CD8-positive, alpha-beta memory T cell (primary cell): ENCODE measurements around the gene SRRM1. TPM values are rescaled to one million over a fixed set of nuclear protein-coding genes. Genes with fewer than 3 reads are reported as not detected.
"Not testable (repeated sequence)": the region's sequence is repeated elsewhere in the genome, so short reads cannot be mapped to it uniquely, and the experiment has no call there.

Source experiments
- CTCF ChIA-PET: fragments of 350-600 bp; sonication (Branson Sonifier 250); formaldehyde crosslinking; loops from one replicate; lab custom pipeline; 2021; ENCODE audit warnings: antibody characterized with exemption; lab: Charles Lee
- POLR2A ChIA-PET: fragments of 350-600 bp; sonication (Branson Sonifier 250); formaldehyde crosslinking; loops from one replicate; lab custom pipeline; 2021; ENCODE audit warnings: antibody characterized with exemption; lab: Charles Lee
- DNase-seq, 5 donors: peaks; one replicate each; pipeline versions ENCODE4 v3.0.0 to v3.0.0-alpha.2; 2020 to 2022; ENCODE audit warnings: mixed read lengths in 1 of 5
- H3K27ac ChIP-seq: one replicate; pipeline ENCODE4 v1.7.0; 2013; ENCODE audit warnings: low read depth, mild to moderate bottlenecking, low read length, moderate library complexity
- H3K27me3 ChIP-seq: 2 replicates; pipeline ENCODE4 v1.7.0; 2013; ENCODE audit warnings: low read length, mild to moderate bottlenecking; ENCODE audit not compliant: insufficient read depth, poor library complexity, severe bottlenecking
- H3K36me3 ChIP-seq: 2 replicates; pipeline ENCODE4 v1.7.0; 2013; ENCODE audit warnings: mild to moderate bottlenecking, low read length, moderate library complexity; ENCODE audit not compliant: insufficient read depth
- H3K4me1 ChIP-seq: 2 replicates; pipeline ENCODE4 v1.7.0; 2013; ENCODE audit warnings: mild to moderate bottlenecking, low read length, moderate library complexity; ENCODE audit not compliant: insufficient read depth
- H3K4me3 ChIP-seq: 2 replicates; pipeline ENCODE4 v1.7.0; 2013; ENCODE audit warnings: mild to moderate bottlenecking, low read length
- H3K9me3 ChIP-seq: 2 replicates; pipeline ENCODE4 v1.7.0; 2013; ENCODE audit warnings: mild to moderate bottlenecking, low read length
- H3K27ac Mint-ChIP-seq, 8 donors: one replicate each; pipeline ENCODE4 v1.8.0; 2020 to 2021; ENCODE audit warnings: mixed read lengths in 8 of 8, mild to moderate bottlenecking in 6 of 8, inconsistent platforms in 3 of 8, moderate library complexity in 3 of 8
- H3K27me3 Mint-ChIP-seq, 2 donors: one replicate each; pipeline ENCODE4 v1.8.0; 2020 to 2021; ENCODE audit warnings: mixed read lengths in 2 of 2, mild to moderate bottlenecking in 1 of 2, moderate library complexity in 1 of 2
- H3K36me3 Mint-ChIP-seq, 3 donors: one replicate each; pipeline ENCODE4 v1.8.0; 2020 to 2021; ENCODE audit warnings: mixed read lengths in 3 of 3, inconsistent platforms in 1 of 3, mild to moderate bottlenecking in 1 of 3
- H3K4me1 Mint-ChIP-seq, 3 donors: one replicate each; pipeline ENCODE4 v1.8.0; 2020 to 2021; ENCODE audit warnings: mixed read lengths in 3 of 3, inconsistent platforms in 1 of 3, mild to moderate bottlenecking in 1 of 3
- H3K4me3 Mint-ChIP-seq, 7 donors: one replicate each; pipeline ENCODE4 v1.8.0; 2020 to 2021; ENCODE audit warnings: mixed read lengths in 7 of 7, mild to moderate bottlenecking in 6 of 7, moderate library complexity in 4 of 7, inconsistent platforms in 2 of 7
- H3K9me3 Mint-ChIP-seq, 5 donors: one replicate each; pipeline ENCODE4 v1.8.0; 2020 to 2022; ENCODE audit warnings: mixed read lengths in 5 of 5, mild to moderate bottlenecking in 3 of 5, moderate library complexity in 2 of 5, inconsistent platforms in 1 of 5
- polyA plus RNA-seq: library from polyadenylated mRNA; unstranded; fragments of 300-500 nt; fragmentation: Illumina TruSeq; gene quantifications from one replicate; pipeline ENCODE4 v1.2.3, GENCODE V29; 2021
- total RNA-seq, 2 experiments: library from RNA; stranded (reverse); gene quantifications; one replicate each; pipeline ENCODE4 v1.2.3, GENCODE V29; 2021

The SRRM1 gene
- total and polyA plus RNA-seq, 3 experiments from 2014 or later: 226 to 244 (median 239) TPM

- ChIA-PET CTCF (no interaction called here), POLR2A (no interaction called here)
- Mint-ChIP-seq H3K36me3 (no peaks in the 10 kb centered on the region), H3K9me3 (no peaks in the 10 kb centered on the region), H3K27me3 (peaks cover 3 to 6% of the 10 kb centered on the region in 2 donors), H3K27ac (peak overlapping the region in 1 of 8 donors; percentile 36), H3K4me3 (no peak overlapping the region), H3K4me1 (peaks cover 3 to 5% (median 4%) of the 10 kb centered on the region in 3 donors)
- no peaks in the 10 kb centered on the region for H3K27me3 ChIP-seq
- H3K4me1 ChIP-seq: no peaks in the 10 kb centered on the region
- no peaks in the 10 kb centered on the region for H3K36me3 ChIP-seq
- no peak overlapping the region for H3K27ac ChIP-seq
- no peaks in the 10 kb centered on the region for H3K9me3 ChIP-seq
- H3K4me3 ChIP-seq: no peak overlapping the region
- DNase-seq: no peak
Observed at GRCh38 chr1:24714859-24715520, 71.9 kb downstream of the SRRM1 start.

- H3K27me3 Mint-ChIP-seq: peaks cover 3 to 6% of the 10 kb centered on the region in 2 donors
Observed at GRCh38 chr1:24715658-24716057, 72.6 kb downstream of the SRRM1 start.

GRCh38 chr1:24717887-24718650, 75.0 kb downstream of the SRRM1 start:
- no peaks in the 10 kb centered on the region for H3K4me1 ChIP-seq
- no peak for DNase-seq
- H3K27me3 ChIP-seq: no peaks in the 10 kb centered on the region
- peaks cover 3 to 6% of the 10 kb centered on the region in 2 donors for H3K27me3 Mint-ChIP-seq
- peaks cover 7 to 10% (median 8%) of the 10 kb centered on the region in 3 donors for H3K4me1 Mint-ChIP-seq
- ChIA-PET POLR2A (no interaction called here), CTCF (no interaction called here)
- no peaks in the 10 kb centered on the region for H3K36me3 ChIP-seq
- no peaks in the 10 kb centered on the region for H3K9me3 ChIP-seq
- H3K9me3 Mint-ChIP-seq: no peaks in the 10 kb centered on the region
- no peak overlapping the region for H3K4me3 Mint-ChIP-seq
- H3K27ac Mint-ChIP-seq: peak overlapping the region in 2 of 8 donors; percentile 25 to 41
- no peaks in the 10 kb centered on the region for H3K36me3 Mint-ChIP-seq
- H3K27ac ChIP-seq: no peak overlapping the region
- no peak overlapping the region for H3K4me3 ChIP-seq

More at GRCh38 chr1:24715658-24716057, 72.6 kb downstream of the SRRM1 start:
- Histone ChIP-seq H3K36me3 (no peaks in the 10 kb centered on the region), H3K27me3 (no peaks in the 10 kb centered on the region), H3K27ac (no peak overlapping the region), H3K4me3 (no peak overlapping the region), H3K4me1 (no peaks in the 10 kb centered on the region), H3K9me3 (no peaks in the 10 kb centered on the region)
- Mint-ChIP-seq H3K9me3 (no peaks in the 10 kb centered on the region), H3K27ac (peak overlapping the region in 1 of 8 donors; percentile 20), H3K4me1 (no peaks in the 10 kb centered on the region), H3K36me3 (no peaks in the 10 kb centered on the region), H3K4me3 (no peak overlapping the region)
- ChIA-PET POLR2A (no interaction called here), CTCF (no interaction called here)
- no peak for DNase-seq

GRCh38 chr1:24720152-24720551, 77.0 kb downstream of the SRRM1 start:
- Histone ChIP-seq H3K4me3 (no peak overlapping the region), H3K36me3 (no peaks in the 10 kb centered on the region), H3K27me3 (no peaks in the 10 kb centered on the region), H3K27ac (no peak overlapping the region), H3K9me3 (no peaks in the 10 kb centered on the region), H3K4me1 (no peaks in the 10 kb centered on the region)
- H3K27me3 Mint-ChIP-seq: peaks cover 3 to 14% of the 10 kb centered on the region in 2 donors
- no peak overlapping the region for H3K27ac Mint-ChIP-seq
- no peak for DNase-seq
- no peak overlapping the region for H3K4me3 Mint-ChIP-seq
- H3K4me1 Mint-ChIP-seq: peaks cover 7 to 10% (median 8%) of the 10 kb centered on the region in 3 donors
- H3K9me3 Mint-ChIP-seq: no peaks in the 10 kb centered on the region
- no peaks in the 10 kb centered on the region for H3K36me3 Mint-ChIP-seq
- ChIA-PET POLR2A (no interaction called here), CTCF (no interaction called here)

- POLR2A ChIA-PET: interaction anchor here (0.6 kb wide), 1 partner anchor 10 kb away, joined by 4 read pairs; no protein-coding TSS in a partner anchor
- no peak for DNase-seq
Observed at GRCh38 chr1:24721533-24721932, 78.4 kb downstream of the SRRM1 start.

GRCh38 chr1:24722073-24723035, 79.3 kb downstream of the SRRM1 start:
- H3K4me3 Mint-ChIP-seq: peak overlapping the region; percentile 72 to 93 (median 82)

More at GRCh38 chr1:24721533-24721932, 78.4 kb downstream of the SRRM1 start:
- CTCF ChIA-PET: no interaction called here
- H3K4me1 ChIP-seq: no peaks in the 10 kb centered on the region
- Mint-ChIP-seq H3K36me3 (no peaks in the 10 kb centered on the region), H3K27me3 (peaks cover 4 to 21% of the 10 kb centered on the region in 2 donors), H3K4me1 (peaks cover 7 to 10% (median 8%) of the 10 kb centered on the region in 3 donors), H3K4me3 (no peak overlapping the region), H3K9me3 (no peaks in the 10 kb centered on the region), H3K27ac (no peak overlapping the region)
- no peak overlapping the region for H3K4me3 ChIP-seq
- no peaks in the 10 kb centered on the region for H3K27me3 ChIP-seq
- H3K9me3 ChIP-seq: no peaks in the 10 kb centered on the region
- no peak overlapping the region for H3K27ac ChIP-seq
- H3K36me3 ChIP-seq: no peaks in the 10 kb centered on the region

More at GRCh38 chr1:24722073-24723035, 79.3 kb downstream of the SRRM1 start:
- H3K9me3 Mint-ChIP-seq, H3K4me3 ChIP-seq, H3K27ac ChIP-seq, H3K36me3 ChIP-seq, H3K4me1 ChIP-seq, H3K9me3 ChIP-seq, H3K36me3 Mint-ChIP-seq, POLR2A ChIA-PET, H3K27me3 ChIP-seq, H3K4me1 Mint-ChIP-seq: not testable (repeated sequence)
- peak in 1 of 5 donors; percentile 18 for DNase-seq
- CTCF ChIA-PET: interaction anchor here (0.6 kb wide), 1 partner anchor 1305 kb away, joined by 4 read pairs; no protein-coding TSS in a partner anchor
- Mint-ChIP-seq H3K27ac (peak overlapping the region in 4 of 8 donors; percentile 40 to 76 (median 65)), H3K27me3 (peaks cover 5 to 24% of the 10 kb centered on the region in 2 donors)
